ENCODE measurements around the gene ETHE1. TPM values are rescaled to one million over a fixed set of nuclear protein-coding genes. Genes with fewer than 3 reads are reported as not detected.
A peak's percentile ranks its signal among the peaks of the same experiment; 100 is the strongest.

ETHE1 gene
- total and polyA plus RNA-seq, 2 of the 8 experiments (the other 6 are each of a cell fraction or from before 2014, with no cell fraction given): 19.9 to 96.0 TPM

DNA sequence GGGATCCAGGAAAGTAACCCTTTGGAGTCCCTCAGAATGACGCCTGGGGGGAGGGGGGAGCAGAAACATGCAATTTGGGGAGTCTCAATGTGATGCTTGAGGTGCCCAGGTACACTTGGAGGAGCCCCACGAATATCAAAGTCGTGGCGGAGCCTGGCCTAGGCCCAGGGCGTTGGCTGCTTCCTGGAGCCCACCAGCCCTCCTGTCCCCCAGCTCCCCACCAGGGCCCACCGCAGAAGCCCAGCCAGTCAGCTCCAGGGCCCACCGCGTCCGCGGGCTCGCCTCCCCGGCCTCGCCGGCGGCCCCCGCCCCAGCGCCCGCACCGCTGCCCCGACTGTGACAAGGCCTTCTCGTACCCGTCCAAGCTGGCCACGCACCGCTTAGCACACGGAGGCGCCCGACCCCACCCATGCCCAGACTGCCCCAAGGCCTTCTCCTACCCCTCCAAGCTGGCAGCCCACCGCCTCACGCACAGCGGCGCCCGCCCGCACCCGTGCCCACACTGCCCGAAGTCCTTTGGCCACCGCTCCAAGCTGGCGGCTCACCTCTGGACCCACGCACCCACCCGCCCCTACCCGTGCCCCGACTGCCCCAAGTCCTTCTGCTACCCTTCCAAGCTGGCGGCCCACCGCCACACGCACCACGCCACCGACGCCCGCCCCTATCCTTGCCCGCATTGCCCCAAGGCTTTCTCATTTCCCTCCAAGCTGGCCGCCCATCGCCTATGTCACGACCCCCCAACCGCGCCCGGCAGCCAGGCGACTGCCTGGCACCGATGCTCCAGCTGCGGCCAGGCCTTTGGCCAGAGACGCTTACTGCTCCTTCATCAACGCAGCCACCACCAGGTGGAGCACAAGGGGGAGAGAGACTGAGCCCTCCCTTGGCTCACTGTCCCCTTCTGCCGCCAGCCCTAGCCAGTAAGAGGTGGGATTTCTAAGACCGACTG lies 8.1 kb upstream of the ETHE1 start (continued):
- TF ChIP-seq CHD7 (IDR thresholded peaks at IDR 0.05; ENCODE audit: insufficient replicate concordance, low read length) (no peak), RAD21 (IDR thresholded peaks at IDR 0.05 in 1 of 2, conservative IDR thresholded peaks at IDR 0.05 in 1 of 2; ENCODE audit: low read depth in 2 of 2, low read length in 2 of 2) (peak; percentile 52 to 65), SP2 (IDR thresholded peaks at IDR 0.05; ENCODE audit: low read length) (no peak), RNF2 (IDR thresholded peaks at IDR 0.05; ENCODE audit: borderline replicate concordance, low read depth, low read length, missing control alignments, poor library complexity, severe bottlenecking) (no peak), RXRA (IDR thresholded peaks at IDR 0.05; ENCODE audit: insufficient read depth, low read depth, low read length) (no peak), HDAC2 (IDR thresholded peaks at IDR 0.05; ENCODE audit: borderline replicate concordance in 1 of 2, low read depth in 2 of 2, low read length in 2 of 2) (no peak)
- TF ChIP-seq, protein P1, sequence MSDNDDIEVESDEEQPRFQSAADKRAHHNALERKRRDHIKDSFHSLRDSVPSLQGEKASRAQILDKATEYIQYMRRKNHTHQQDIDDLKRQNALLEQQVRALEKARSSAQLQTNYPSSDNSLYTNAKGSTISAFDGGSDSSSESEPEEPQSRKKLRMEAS (IDR thresholded peaks at IDR 0.05): peak; percentile 53; the same call in 1 of the 2 replicates

Measured in H1 (cell line).